SH-SY5Y (cell line): ENCODE data around the gene PDGFRB.

Experiments
- GATA2 ChIP-seq: IDR thresholded peaks from 2 replicates; pipeline ENCODE4 v1.6.1; 2011; ENCODE audit warnings: mild to moderate bottlenecking, low read depth, low read length
- GATA3 ChIP-seq: IDR thresholded peaks from 2 replicates; pipeline ENCODE4 v1.6.1; 2011; ENCODE audit warnings: low read depth, mild to moderate bottlenecking, low read length, moderate library complexity

DNA sequence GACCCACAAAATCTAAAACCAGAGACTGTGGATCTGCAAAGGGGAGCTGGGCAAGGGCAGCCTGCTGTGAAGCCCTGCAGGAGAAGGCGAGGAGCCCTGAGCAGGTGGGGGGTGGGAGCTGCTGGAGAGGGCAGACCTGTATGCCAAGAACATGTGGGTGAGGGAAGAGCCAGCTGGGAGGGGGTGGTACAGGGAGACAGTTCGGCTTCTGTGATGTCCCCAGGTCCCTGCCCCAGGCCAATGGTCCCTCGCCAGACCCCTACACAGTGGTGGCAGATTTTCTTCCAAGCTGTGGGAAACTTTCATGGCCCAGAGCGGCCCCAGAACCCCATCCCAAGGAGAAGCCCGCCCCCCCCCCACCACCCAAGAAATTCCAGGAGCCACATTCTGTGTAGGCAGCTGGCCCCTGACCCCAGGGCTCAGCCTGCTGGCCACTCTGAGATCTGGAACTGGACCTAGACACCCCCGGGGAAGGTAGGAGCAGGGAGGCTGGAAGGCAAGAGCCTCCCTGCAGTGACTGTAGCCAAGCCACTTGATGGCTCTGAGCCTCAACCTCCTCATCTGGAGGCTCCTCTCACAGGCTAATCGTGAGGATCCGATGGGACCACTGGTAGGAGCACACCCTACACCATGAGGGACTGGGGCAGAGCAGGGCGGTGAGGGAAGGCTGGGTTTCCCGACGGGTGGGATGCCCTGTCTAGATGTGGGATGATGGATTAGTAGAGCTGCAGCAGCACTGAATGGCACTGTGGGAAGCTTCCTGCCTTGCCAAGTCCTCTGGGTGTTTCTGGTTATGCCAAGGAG is 46.7 kb downstream of the PDGFRB start:
- no peak for TF ChIP-seq GATA2
- TF ChIP-seq GATA3 = no peak
